ENCODE data around the gene DIAPH3.
"Not testable (repeated sequence)": the region's sequence is repeated elsewhere in the genome, so short reads cannot be mapped to it uniquely, and the experiment has no call there.

DIAPH3 gene

DNA sequence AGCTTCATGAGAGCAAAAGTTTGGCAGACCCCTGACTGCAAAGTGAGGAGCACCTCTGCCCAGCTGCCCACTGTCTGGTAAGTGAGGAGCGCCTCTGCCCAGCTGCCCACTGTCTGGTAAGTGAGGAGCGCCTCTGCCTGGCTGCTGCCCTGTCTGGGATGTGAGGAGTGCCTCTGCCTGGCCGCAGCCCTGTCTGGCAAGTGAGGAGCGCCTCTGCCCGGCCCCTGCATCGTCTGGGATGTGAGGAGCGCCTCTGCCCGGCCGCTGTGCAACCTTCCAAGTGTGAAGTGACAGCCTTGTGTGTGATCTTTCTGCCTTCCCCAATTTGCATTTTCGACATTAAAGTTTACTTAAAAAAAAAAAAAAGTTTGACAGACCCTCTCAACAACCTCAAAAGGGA lies 41.8 kb upstream of the DIAPH3 start:
- not testable (repeated sequence) for H3K27ac ChIP-seq (replicated peaks; ENCODE audit: low read length); H3K9me3 ChIP-seq (replicated peaks in 1 of 2; ENCODE audit: control insufficient read depth in 2 of 2, insufficient read depth in 1 of 2, low read depth in 1 of 2, low read length in 2 of 2); DNase-seq (ENCODE audit: low spot score); H3K79me1 ChIP-seq (ENCODE audit: low read depth, low read length); H3K23ac ChIP-seq (ENCODE audit: low read depth, low read length, poor library complexity); H2AFZ ChIP-seq (ENCODE audit: low read length); H3K27me3 ChIP-seq (ENCODE audit: control insufficient read depth in 3 of 3, insufficient read depth in 3 of 3, low read depth in 1 of 3, low read length in 3 of 3); H2BK15ac ChIP-seq (ENCODE audit: low read length); H2AK5ac ChIP-seq (ENCODE audit: low read depth, low read length); H2BK5ac ChIP-seq (ENCODE audit: low read length); H3K4me1 ChIP-seq (ENCODE audit: control insufficient read depth in 2 of 2, insufficient read depth in 1 of 2, low read depth in 1 of 2, low read length in 2 of 2); H3K18ac ChIP-seq (ENCODE audit: low read length); H4K91ac ChIP-seq (ENCODE audit: low read depth, low read length, poor library complexity); H3K36me3 ChIP-seq (replicated peaks in 1 of 2; ENCODE audit: control insufficient read depth in 2 of 2, insufficient read depth in 2 of 2, low read length in 2 of 2); H3K9ac ChIP-seq (ENCODE audit: low read depth, low read length, poor library complexity); H4K8ac ChIP-seq (ENCODE audit: low read depth, low read length); H3K4me2 ChIP-seq (ENCODE audit: insufficient read depth, low read length, poor library complexity, severe bottlenecking); H2BK12ac ChIP-seq (ENCODE audit: low read length); H3K4me3 ChIP-seq (ENCODE audit: low read length in 2 of 2); H3K4ac ChIP-seq (ENCODE audit: low read length); H2BK120ac ChIP-seq (ENCODE audit: low read depth, low read length)
- peak overlapping the region; percentile 56 for H3K14ac ChIP-seq (ENCODE audit: low read length)
- WGBS, 2 donors (ENCODE audit: extremely low coverage in 2 of 2, insufficient read length in 2 of 2, insufficient replicate concordance in 1 of 2): no CpG with 5 or more reads among the region's 10 CpGs

DNA sequence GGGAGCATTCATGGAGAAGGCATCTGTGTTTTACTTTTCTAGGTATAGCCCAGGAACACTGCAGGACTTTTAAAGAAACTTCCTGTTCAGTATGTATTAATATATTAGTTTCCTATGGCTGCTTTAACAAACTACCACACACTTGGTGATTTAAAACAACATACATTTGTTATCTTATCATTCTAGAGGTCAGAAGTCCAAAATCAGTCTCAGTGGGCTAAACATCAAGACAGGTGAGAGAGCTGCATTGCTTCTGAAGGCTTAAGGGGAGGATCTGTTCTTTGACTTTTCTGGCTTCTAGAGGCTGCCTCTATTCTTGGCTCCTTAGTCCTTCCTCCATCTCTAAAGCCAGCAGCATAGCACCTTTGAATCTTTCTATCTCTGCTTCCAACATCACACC lies 37.6 kb upstream of the DIAPH3 start:
- H3K27me3 ChIP-seq (ENCODE audit: control insufficient read depth in 3 of 3, insufficient read depth in 3 of 3, low read depth in 1 of 3, low read length in 3 of 3): no peaks in the 10 kb centered on the region
- no peak overlapping the region for H3K18ac ChIP-seq (ENCODE audit: low read length)
- no peaks in the 10 kb centered on the region for H3K9me3 ChIP-seq (replicated peaks in 1 of 2; ENCODE audit: control insufficient read depth in 2 of 2, insufficient read depth in 1 of 2, low read depth in 1 of 2, low read length in 2 of 2)
- H2AFZ ChIP-seq (ENCODE audit: low read length): no peak overlapping the region
- H3K27ac ChIP-seq (replicated peaks; ENCODE audit: low read length): no peak overlapping the region
- H2AK5ac ChIP-seq (ENCODE audit: low read depth, low read length): no peak overlapping the region
- no peaks in the 10 kb centered on the region for H3K4me1 ChIP-seq (ENCODE audit: control insufficient read depth in 2 of 2, insufficient read depth in 1 of 2, low read depth in 1 of 2, low read length in 2 of 2)
- no peak overlapping the region for H4K8ac ChIP-seq (ENCODE audit: low read depth, low read length)
- no peak overlapping the region for H4K91ac ChIP-seq (ENCODE audit: low read depth, low read length, poor library complexity)
- H3K4me2 ChIP-seq (ENCODE audit: insufficient read depth, low read length, poor library complexity, severe bottlenecking): no peak overlapping the region
- no peak overlapping the region for H2BK12ac ChIP-seq (ENCODE audit: low read length)
- no peak overlapping the region for H3K9ac ChIP-seq (ENCODE audit: low read depth, low read length, poor library complexity)
- DNase-seq (ENCODE audit: low spot score): no peak
- no peak overlapping the region for H2BK15ac ChIP-seq (ENCODE audit: low read length)
- no peak overlapping the region for H2BK120ac ChIP-seq (ENCODE audit: low read depth, low read length)
- H3K79me1 ChIP-seq (ENCODE audit: low read depth, low read length): no peaks in the 10 kb centered on the region
- no peak overlapping the region for H3K4ac ChIP-seq (ENCODE audit: low read length)
- no peaks in the 10 kb centered on the region for H3K36me3 ChIP-seq (replicated peaks in 1 of 2; ENCODE audit: control insufficient read depth in 2 of 2, insufficient read depth in 2 of 2, low read length in 2 of 2)
- no peak overlapping the region for H3K23ac ChIP-seq (ENCODE audit: low read depth, low read length, poor library complexity)
- H2BK5ac ChIP-seq (ENCODE audit: low read length): no peak overlapping the region
- H3K14ac ChIP-seq (ENCODE audit: low read length): no peak overlapping the region
- H3K4me3 ChIP-seq (ENCODE audit: low read length in 2 of 2): no peak overlapping the region

DNA sequence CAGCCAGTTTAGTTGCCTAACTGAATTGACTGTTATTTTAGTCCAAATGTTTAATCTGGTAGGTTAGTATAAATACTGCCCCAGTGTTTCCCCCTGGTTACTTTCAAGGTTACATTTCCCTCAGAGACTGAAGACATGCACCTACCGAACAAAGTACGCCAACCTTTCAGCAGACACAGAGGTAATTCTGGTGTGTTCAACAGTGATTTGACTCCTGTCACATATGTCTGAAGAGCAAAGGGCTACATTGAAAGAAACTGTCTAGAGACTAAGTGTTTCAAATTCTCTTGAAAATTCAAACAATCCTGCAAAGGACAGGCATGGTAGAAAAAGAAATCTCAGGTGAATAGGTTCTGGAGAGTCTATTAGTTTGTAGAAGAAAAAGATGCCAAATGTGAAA lies 32.2 kb upstream of the DIAPH3 start:
- not testable (repeated sequence) for H3K9me3 ChIP-seq (replicated peaks in 1 of 2; ENCODE audit: control insufficient read depth in 2 of 2, insufficient read depth in 1 of 2, low read depth in 1 of 2, low read length in 2 of 2); H3K4ac ChIP-seq (ENCODE audit: low read length); H3K27me3 ChIP-seq (ENCODE audit: control insufficient read depth in 3 of 3, insufficient read depth in 3 of 3, low read depth in 1 of 3, low read length in 3 of 3); H2AFZ ChIP-seq (ENCODE audit: low read length); H3K4me1 ChIP-seq (ENCODE audit: control insufficient read depth in 2 of 2, insufficient read depth in 1 of 2, low read depth in 1 of 2, low read length in 2 of 2); H4K91ac ChIP-seq (ENCODE audit: low read depth, low read length, poor library complexity); H3K14ac ChIP-seq (ENCODE audit: low read length); DNase-seq (ENCODE audit: low spot score); H3K36me3 ChIP-seq (replicated peaks in 1 of 2; ENCODE audit: control insufficient read depth in 2 of 2, insufficient read depth in 2 of 2, low read length in 2 of 2); H2BK120ac ChIP-seq (ENCODE audit: low read depth, low read length); H2AK5ac ChIP-seq (ENCODE audit: low read depth, low read length); H3K79me1 ChIP-seq (ENCODE audit: low read depth, low read length); H3K27ac ChIP-seq (replicated peaks; ENCODE audit: low read length); H2BK15ac ChIP-seq (ENCODE audit: low read length); H4K8ac ChIP-seq (ENCODE audit: low read depth, low read length); H2BK12ac ChIP-seq (ENCODE audit: low read length); H3K4me2 ChIP-seq (ENCODE audit: insufficient read depth, low read length, poor library complexity, severe bottlenecking); H3K23ac ChIP-seq (ENCODE audit: low read depth, low read length, poor library complexity); H2BK5ac ChIP-seq (ENCODE audit: low read length); H3K9ac ChIP-seq (ENCODE audit: low read depth, low read length, poor library complexity); H3K4me3 ChIP-seq (ENCODE audit: low read length in 2 of 2); H3K18ac ChIP-seq (ENCODE audit: low read length)
- WGBS, 2 donors (ENCODE audit: extremely low coverage in 2 of 2, insufficient read length in 2 of 2, insufficient replicate concordance in 1 of 2): no CpG with 5 or more reads among the region's 2 CpGs

DNA sequence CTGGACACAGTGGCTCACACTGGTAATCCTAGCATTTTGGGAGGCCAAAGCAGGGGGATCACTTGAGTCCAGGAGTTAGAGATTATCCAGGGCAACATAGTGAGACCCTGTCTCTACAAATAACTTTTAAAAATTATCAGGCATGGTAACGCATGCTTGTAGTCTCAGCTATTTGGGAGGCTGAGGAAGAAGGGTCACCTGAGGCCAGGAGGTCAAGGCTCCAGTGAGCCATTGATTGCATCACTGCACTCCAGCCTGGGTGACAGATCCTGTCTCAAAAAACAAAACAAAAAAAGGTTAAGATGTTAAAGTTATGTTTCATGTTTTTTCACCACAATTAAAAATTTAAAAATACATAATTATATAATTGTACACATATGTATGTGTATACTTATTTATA lies 19.2 kb upstream of the DIAPH3 start:
- Histone ChIP-seq H2BK120ac (ENCODE audit: low read depth, low read length) (no peak overlapping the region), H2AFZ (ENCODE audit: low read length) (no peak overlapping the region), H2BK12ac (ENCODE audit: low read length) (no peak overlapping the region), H4K8ac (ENCODE audit: low read depth, low read length) (no peak overlapping the region), H3K36me3 (replicated peaks in 1 of 2; ENCODE audit: control insufficient read depth in 2 of 2, insufficient read depth in 2 of 2, low read length in 2 of 2) (no peaks in the 10 kb centered on the region), H3K14ac (ENCODE audit: low read length) (no peak overlapping the region), H2AK5ac (ENCODE audit: low read depth, low read length) (no peak overlapping the region), H3K4me1 (ENCODE audit: control insufficient read depth in 2 of 2, insufficient read depth in 1 of 2, low read depth in 1 of 2, low read length in 2 of 2) (no peaks in the 10 kb centered on the region), H3K4me3 (ENCODE audit: low read length in 2 of 2) (no peak overlapping the region), H4K91ac (ENCODE audit: low read depth, low read length, poor library complexity) (no peak overlapping the region), H3K4ac (ENCODE audit: low read length) (no peak overlapping the region), H3K79me1 (ENCODE audit: low read depth, low read length) (no peaks in the 10 kb centered on the region), H2BK15ac (ENCODE audit: low read length) (no peak overlapping the region), H3K18ac (ENCODE audit: low read length) (no peak overlapping the region), H3K27me3 (ENCODE audit: control insufficient read depth in 3 of 3, insufficient read depth in 3 of 3, low read depth in 1 of 3, low read length in 3 of 3) (no peaks in the 10 kb centered on the region), H3K9me3 (replicated peaks in 1 of 2; ENCODE audit: control insufficient read depth in 2 of 2, insufficient read depth in 1 of 2, low read depth in 1 of 2, low read length in 2 of 2) (no peaks in the 10 kb centered on the region), H3K23ac (ENCODE audit: low read depth, low read length, poor library complexity) (no peak overlapping the region), H3K27ac (replicated peaks; ENCODE audit: low read length) (no peak overlapping the region), H3K4me2 (ENCODE audit: insufficient read depth, low read length, poor library complexity, severe bottlenecking) (no peak overlapping the region), H2BK5ac (ENCODE audit: low read length) (no peak overlapping the region), H3K9ac (ENCODE audit: low read depth, low read length, poor library complexity) (no peak overlapping the region)
- WGBS, 2 donors (ENCODE audit: extremely low coverage in 2 of 2, insufficient read length in 2 of 2, insufficient replicate concordance in 1 of 2): no CpG with 5 or more reads among the region's 1 CpG
- no peak for DNase-seq (ENCODE audit: low spot score)
